ENCODE data around the gene TUBA1C.
"Not testable (repeated sequence)": the region's sequence is repeated elsewhere in the genome, so short reads cannot be mapped to it uniquely, and the experiment has no call there.

The TUBA1C gene

GRCh38 chr12:49253033-49253623 lies 11.8 kb upstream of the TUBA1C start:
- no peak for DNase-seq
- in situ Hi-C loops (cut with MboI; ENCODE audit: low pct_unique_long_range_greater_than_20kb, low sequenced_read_pairs): no loop called here

GRCh38 chr12:49255456-49255855 lies 9.4 kb upstream of the TUBA1C start:
- in situ Hi-C loops (cut with MboI; ENCODE audit: low pct_unique_long_range_greater_than_20kb, low sequenced_read_pairs); DNase-seq: not testable (repeated sequence)

- DNase-seq: no peak
- in situ Hi-C loops (cut with MboI; ENCODE audit: low pct_unique_long_range_greater_than_20kb, low sequenced_read_pairs): no loop called here
These were observed 8.8 kb upstream of the TUBA1C start for GRCh38 chr12:49255857-49256637.

GRCh38 chr12:49257508-49258184 lies 7.2 kb upstream of the TUBA1C start:
- in situ Hi-C loops (cut with MboI; ENCODE audit: low pct_unique_long_range_greater_than_20kb, low sequenced_read_pairs); DNase-seq: not testable (repeated sequence)

GRCh38 chr12:49259452-49259851 lies 5.4 kb upstream of the TUBA1C start:
- in situ Hi-C loops (cut with MboI; ENCODE audit: low pct_unique_long_range_greater_than_20kb, low sequenced_read_pairs): no loop called here
- no peak for DNase-seq

- DNase-seq: no peak
- in situ Hi-C loops (cut with MboI; ENCODE audit: low pct_unique_long_range_greater_than_20kb, low sequenced_read_pairs): no loop called here
These were observed 4.7 kb upstream of the TUBA1C start for GRCh38 chr12:49260166-49260565.

- in situ Hi-C loops (cut with MboI; ENCODE audit: low pct_unique_long_range_greater_than_20kb, low sequenced_read_pairs): no loop called here
- no peak for DNase-seq
These were observed 4.1 kb upstream of the TUBA1C start for GRCh38 chr12:49260571-49261363.

GRCh38 chr12:49261721-49262120 lies 3.2 kb upstream of the TUBA1C start:
- DNase-seq: no peak
- in situ Hi-C loops (cut with MboI; ENCODE audit: low pct_unique_long_range_greater_than_20kb, low sequenced_read_pairs): no loop called here

GRCh38 chr12:49263400-49263763 lies 1.5 kb upstream of the TUBA1C start:
- in situ Hi-C loops (cut with MboI; ENCODE audit: low pct_unique_long_range_greater_than_20kb, low sequenced_read_pairs): no loop called here

GRCh38 chr12:49264466-49264872 lies 413 bp upstream of the TUBA1C start:
- in situ Hi-C loops (cut with MboI; ENCODE audit: low pct_unique_long_range_greater_than_20kb, low sequenced_read_pairs): no loop called here
- DNase-seq: no peak

More at GRCh38 chr12:49263400-49263763, 1.5 kb upstream of the TUBA1C start:
- no peak for DNase-seq

GRCh38 chr12:49269191-49269590 lies 4.3 kb downstream of the TUBA1C start:
- not testable (repeated sequence) for DNase-seq

GRCh38 chr12:49272790-49273725 lies 8.2 kb downstream of the TUBA1C start:
- no peak for DNase-seq
- in situ Hi-C loops (cut with MboI; ENCODE audit: low pct_unique_long_range_greater_than_20kb, low sequenced_read_pairs): no loop called here

More at GRCh38 chr12:49269191-49269590, 4.3 kb downstream of the TUBA1C start:
- in situ Hi-C loops (cut with MboI; ENCODE audit: low pct_unique_long_range_greater_than_20kb, low sequenced_read_pairs): not testable (repeated sequence)

GRCh38 chr12:49273726-49274395 lies 9.0 kb downstream of the TUBA1C start:
- DNase-seq: no peak
- in situ Hi-C loops (cut with MboI; ENCODE audit: low pct_unique_long_range_greater_than_20kb, low sequenced_read_pairs): no loop called here

- DNase-seq: no peak
- in situ Hi-C loops (cut with MboI; ENCODE audit: low pct_unique_long_range_greater_than_20kb, low sequenced_read_pairs): no loop called here
These were observed 9.7 kb downstream of the TUBA1C start for GRCh38 chr12:49274396-49275069.

- in situ Hi-C loops (cut with MboI; ENCODE audit: low pct_unique_long_range_greater_than_20kb, low sequenced_read_pairs): no loop called here
- no peak for DNase-seq
These were observed 11.7 kb downstream of the TUBA1C start for GRCh38 chr12:49276304-49277290.

GRCh38 chr12:49277466-49277865 lies 12.6 kb downstream of the TUBA1C start:
- in situ Hi-C loops (cut with MboI; ENCODE audit: low pct_unique_long_range_greater_than_20kb, low sequenced_read_pairs): no loop called here
- DNase-seq: no peak

Data from KBM-7 (cell line).